ENCODE measurements around the gene STK38.
"Not testable (repeated sequence)": the region's sequence is repeated elsewhere in the genome, so short reads cannot be mapped to it uniquely, and the experiment has no call there.

STK38 gene

GRCh38 chr6:36581716-36582115 is 34.4 kb upstream of the STK38 start:
- no peak overlapping the region for H3K4me3 ChIP-seq (ENCODE audit: low read depth in 1 of 2, low read length in 2 of 2)
- H3K9ac ChIP-seq (ENCODE audit: low read depth in 1 of 2, low read length in 2 of 2): no peak overlapping the region
- H3K4me1 ChIP-seq (ENCODE audit: control insufficient read depth in 1 of 2, insufficient read depth in 2 of 2, low read length in 2 of 2): peaks cover 5 to 8% of the 10 kb centered on the region in 2 donors
- no peaks in the 10 kb centered on the region for H3K27me3 ChIP-seq (ENCODE audit: control insufficient read depth in 1 of 2, insufficient read depth in 2 of 2, low read length in 2 of 2)
- H3K9me3 ChIP-seq (ENCODE audit: control insufficient read depth in 1 of 2, low read length in 2 of 2): no peaks in the 10 kb centered on the region
- no peak overlapping the region for H3K27ac ChIP-seq (ENCODE audit: low read depth, low read length)
- H3K36me3 ChIP-seq (ENCODE audit: control insufficient read depth in 1 of 2, insufficient read depth in 2 of 2, low read length in 2 of 2): no peaks in the 10 kb centered on the region

GRCh38 chr6:36580184-36580526 is 32.9 kb upstream of the STK38 start:
- Histone ChIP-seq H3K4me1 (ENCODE audit: control insufficient read depth in 1 of 2, insufficient read depth in 2 of 2, low read length in 2 of 2) (peaks cover 5 to 8% of the 10 kb centered on the region in 2 donors), H3K36me3 (ENCODE audit: control insufficient read depth in 1 of 2, insufficient read depth in 2 of 2, low read length in 2 of 2) (no peaks in the 10 kb centered on the region), H3K9ac (ENCODE audit: low read depth in 1 of 2, low read length in 2 of 2) (no peak overlapping the region), H3K27ac (ENCODE audit: low read depth, low read length) (no peak overlapping the region), H3K4me3 (ENCODE audit: low read depth in 1 of 2, low read length in 2 of 2) (peak overlapping the region in 1 of 2 donors; percentile 36), H3K27me3 (ENCODE audit: control insufficient read depth in 1 of 2, insufficient read depth in 2 of 2, low read length in 2 of 2) (no peaks in the 10 kb centered on the region), H3K9me3 (ENCODE audit: control insufficient read depth in 1 of 2, low read length in 2 of 2) (no peaks in the 10 kb centered on the region)

GRCh38 chr6:36578431-36578830 is 31.2 kb upstream of the STK38 start:
- no peak overlapping the region for H3K4me3 ChIP-seq (ENCODE audit: low read depth in 1 of 2, low read length in 2 of 2)
- H3K27ac ChIP-seq (ENCODE audit: low read depth, low read length): no peak overlapping the region

GRCh38 chr6:36578030-36578429 is 30.8 kb upstream of the STK38 start:
- H3K4me1 ChIP-seq (ENCODE audit: control insufficient read depth in 1 of 2, insufficient read depth in 2 of 2, low read length in 2 of 2): peaks cover 5 to 8% of the 10 kb centered on the region in 2 donors
- H3K36me3 ChIP-seq (ENCODE audit: control insufficient read depth in 1 of 2, insufficient read depth in 2 of 2, low read length in 2 of 2): no peaks in the 10 kb centered on the region
- no peak overlapping the region for H3K9ac ChIP-seq (ENCODE audit: low read depth in 1 of 2, low read length in 2 of 2)
- H3K27me3 ChIP-seq (ENCODE audit: control insufficient read depth in 1 of 2, insufficient read depth in 2 of 2, low read length in 2 of 2): no peaks in the 10 kb centered on the region
- no peak overlapping the region for H3K4me3 ChIP-seq (ENCODE audit: low read depth in 1 of 2, low read length in 2 of 2)
- peaks cover 0 to 4% of the 10 kb centered on the region in 2 donors for H3K9me3 ChIP-seq (ENCODE audit: control insufficient read depth in 1 of 2, low read length in 2 of 2)
- no peak overlapping the region for H3K27ac ChIP-seq (ENCODE audit: low read depth, low read length)

More at GRCh38 chr6:36578431-36578830, 31.2 kb upstream of the STK38 start:
- Histone ChIP-seq H3K9ac (ENCODE audit: low read depth in 1 of 2, low read length in 2 of 2) (no peak overlapping the region), H3K4me1 (ENCODE audit: control insufficient read depth in 1 of 2, insufficient read depth in 2 of 2, low read length in 2 of 2) (peaks cover 5 to 8% of the 10 kb centered on the region in 2 donors), H3K27me3 (ENCODE audit: control insufficient read depth in 1 of 2, insufficient read depth in 2 of 2, low read length in 2 of 2) (no peaks in the 10 kb centered on the region), H3K36me3 (ENCODE audit: control insufficient read depth in 1 of 2, insufficient read depth in 2 of 2, low read length in 2 of 2) (no peaks in the 10 kb centered on the region), H3K9me3 (ENCODE audit: control insufficient read depth in 1 of 2, low read length in 2 of 2) (peaks cover 0 to 4% of the 10 kb centered on the region in 2 donors)

- H3K9me3 ChIP-seq (ENCODE audit: control insufficient read depth in 1 of 2, low read length in 2 of 2): peaks cover 0 to 4% of the 10 kb centered on the region in 2 donors
- no peaks in the 10 kb centered on the region for H3K36me3 ChIP-seq (ENCODE audit: control insufficient read depth in 1 of 2, insufficient read depth in 2 of 2, low read length in 2 of 2)
- peaks cover 5 to 8% of the 10 kb centered on the region in 2 donors for H3K4me1 ChIP-seq (ENCODE audit: control insufficient read depth in 1 of 2, insufficient read depth in 2 of 2, low read length in 2 of 2)
- H3K27ac ChIP-seq (ENCODE audit: low read depth, low read length): no peak overlapping the region
- H3K4me3 ChIP-seq (ENCODE audit: low read depth in 1 of 2, low read length in 2 of 2): no peak overlapping the region
- H3K27me3 ChIP-seq (ENCODE audit: control insufficient read depth in 1 of 2, insufficient read depth in 2 of 2, low read length in 2 of 2): no peaks in the 10 kb centered on the region
- H3K9ac ChIP-seq (ENCODE audit: low read depth in 1 of 2, low read length in 2 of 2): no peak overlapping the region
Measured at GRCh38 chr6:36577301-36577700, 30.0 kb upstream of the STK38 start.

GRCh38 chr6:36576578-36576977 is 29.3 kb upstream of the STK38 start:
- no peak overlapping the region for H3K9ac ChIP-seq (ENCODE audit: low read depth in 1 of 2, low read length in 2 of 2)
- H3K9me3 ChIP-seq (ENCODE audit: control insufficient read depth in 1 of 2, low read length in 2 of 2): peaks cover 0 to 4% of the 10 kb centered on the region in 2 donors
- no peak overlapping the region for H3K4me3 ChIP-seq (ENCODE audit: low read depth in 1 of 2, low read length in 2 of 2)
- H3K27ac ChIP-seq (ENCODE audit: low read depth, low read length): no peak overlapping the region
- H3K36me3 ChIP-seq (ENCODE audit: control insufficient read depth in 1 of 2, insufficient read depth in 2 of 2, low read length in 2 of 2): no peaks in the 10 kb centered on the region
- H3K4me1 ChIP-seq (ENCODE audit: control insufficient read depth in 1 of 2, insufficient read depth in 2 of 2, low read length in 2 of 2): peaks cover 5 to 8% of the 10 kb centered on the region in 2 donors
- no peaks in the 10 kb centered on the region for H3K27me3 ChIP-seq (ENCODE audit: control insufficient read depth in 1 of 2, insufficient read depth in 2 of 2, low read length in 2 of 2)

- Histone ChIP-seq H3K36me3 (ENCODE audit: control insufficient read depth in 1 of 2, insufficient read depth in 2 of 2, low read length in 2 of 2) (no peaks in the 10 kb centered on the region), H3K4me3 (ENCODE audit: low read depth in 1 of 2, low read length in 2 of 2) (no peak overlapping the region), H3K27me3 (ENCODE audit: control insufficient read depth in 1 of 2, insufficient read depth in 2 of 2, low read length in 2 of 2) (no peaks in the 10 kb centered on the region), H3K9me3 (ENCODE audit: control insufficient read depth in 1 of 2, low read length in 2 of 2) (peaks cover 0 to 4% of the 10 kb centered on the region in 2 donors), H3K9ac (ENCODE audit: low read depth in 1 of 2, low read length in 2 of 2) (no peak overlapping the region), H3K27ac (ENCODE audit: low read depth, low read length) (no peak overlapping the region), H3K4me1 (ENCODE audit: control insufficient read depth in 1 of 2, insufficient read depth in 2 of 2, low read length in 2 of 2) (peaks cover under 1 to 3% of the 10 kb centered on the region in 2 donors)
Measured at GRCh38 chr6:36574679-36575078, 27.4 kb upstream of the STK38 start.

- H3K4me3 ChIP-seq (ENCODE audit: low read depth in 1 of 2, low read length in 2 of 2); H3K9ac ChIP-seq (ENCODE audit: low read depth in 1 of 2, low read length in 2 of 2); H3K9me3 ChIP-seq (ENCODE audit: control insufficient read depth in 1 of 2, low read length in 2 of 2); H3K27ac ChIP-seq (ENCODE audit: low read depth, low read length); H3K36me3 ChIP-seq (ENCODE audit: control insufficient read depth in 1 of 2, insufficient read depth in 2 of 2, low read length in 2 of 2); H3K27me3 ChIP-seq (ENCODE audit: control insufficient read depth in 1 of 2, insufficient read depth in 2 of 2, low read length in 2 of 2); H3K4me1 ChIP-seq (ENCODE audit: control insufficient read depth in 1 of 2, insufficient read depth in 2 of 2, low read length in 2 of 2): not testable (repeated sequence)
Measured at GRCh38 chr6:36572353-36573311, 25.4 kb upstream of the STK38 start.

GRCh38 chr6:36571122-36572043 is 24.1 kb upstream of the STK38 start:
- Histone ChIP-seq H3K4me3 (ENCODE audit: low read depth in 1 of 2, low read length in 2 of 2) (no peak overlapping the region), H3K9me3 (ENCODE audit: control insufficient read depth in 1 of 2, low read length in 2 of 2) (peaks cover 0 to 4% of the 10 kb centered on the region in 2 donors), H3K27me3 (ENCODE audit: control insufficient read depth in 1 of 2, insufficient read depth in 2 of 2, low read length in 2 of 2) (no peaks in the 10 kb centered on the region), H3K36me3 (ENCODE audit: control insufficient read depth in 1 of 2, insufficient read depth in 2 of 2, low read length in 2 of 2) (no peaks in the 10 kb centered on the region), H3K9ac (ENCODE audit: low read depth in 1 of 2, low read length in 2 of 2) (no peak overlapping the region), H3K27ac (ENCODE audit: low read depth, low read length) (no peak overlapping the region), H3K4me1 (ENCODE audit: control insufficient read depth in 1 of 2, insufficient read depth in 2 of 2, low read length in 2 of 2) (no peaks in the 10 kb centered on the region)

GRCh38 chr6:36570264-36570663 is 23.0 kb upstream of the STK38 start:
- Histone ChIP-seq H3K36me3 (ENCODE audit: control insufficient read depth in 1 of 2, insufficient read depth in 2 of 2, low read length in 2 of 2) (no peaks in the 10 kb centered on the region), H3K27me3 (ENCODE audit: control insufficient read depth in 1 of 2, insufficient read depth in 2 of 2, low read length in 2 of 2) (no peaks in the 10 kb centered on the region), H3K9ac (ENCODE audit: low read depth in 1 of 2, low read length in 2 of 2) (no peak overlapping the region), H3K27ac (ENCODE audit: low read depth, low read length) (no peak overlapping the region), H3K4me1 (ENCODE audit: control insufficient read depth in 1 of 2, insufficient read depth in 2 of 2, low read length in 2 of 2) (no peaks in the 10 kb centered on the region), H3K9me3 (ENCODE audit: control insufficient read depth in 1 of 2, low read length in 2 of 2) (peaks cover 0 to 4% of the 10 kb centered on the region in 2 donors), H3K4me3 (ENCODE audit: low read depth in 1 of 2, low read length in 2 of 2) (no peak overlapping the region)
